T-helper 1 cell treated with Interleukin-12 subunit alpha and Interleukin-12 subunit beta and Interleukin-4 antibody, amounts not matched to agents 30 ng/mL and 1 ng/mL, for 36 hours (primary cell): ENCODE measurements around the gene PTGR3. TPM values are rescaled to one million over a fixed set of nuclear protein-coding genes. Genes with fewer than 3 reads are reported as not detected.
"Not testable (repeated sequence)": the region's sequence is repeated elsewhere in the genome, so short reads cannot be mapped to it uniquely, and the experiment has no call there.

Source experiments
- intact Hi-C: fragments of 100-400 bp; cut with micrococcal nuclease; formaldehyde crosslinking; loops from one replicate; pipeline ENCODE4 v1.15.1; 2024
- total RNA-seq: library from RNA; stranded (reverse); gene quantifications from 2 replicates; pipeline ENCODE4 v1.2.3, GENCODE V29; 2022

The PTGR3 gene
- total RNA-seq, 1 donor from 2014 or later, result 27.0 TPM

GRCh38 chr18:75204732-75205513, 4.0 kb downstream of the PTGR3 start:
- intact Hi-C loops, result no loop called here

- intact Hi-C loops, result no loop called here
Observed at GRCh38 chr18:75204269-75204731, 4.6 kb downstream of the PTGR3 start.

GRCh38 chr18:75203416-75204268, 5.3 kb downstream of the PTGR3 start:
- intact Hi-C loops, result no loop called here

- intact Hi-C loops, result no loop called here
Observed at GRCh38 chr18:75202696-75203365, 6.1 kb downstream of the PTGR3 start.

GRCh38 chr18:75201282-75202270, 7.4 kb downstream of the PTGR3 start:
- intact Hi-C loops, result no loop called here

GRCh38 chr18:75200605-75201280, 8.2 kb downstream of the PTGR3 start:
- intact Hi-C loops, result no loop called here

GRCh38 chr18:75200071-75200470, 8.9 kb downstream of the PTGR3 start:
- intact Hi-C loops, result no loop called here

GRCh38 chr18:75199327-75199726, 9.6 kb downstream of the PTGR3 start:
- intact Hi-C loops, result no loop called here

GRCh38 chr18:75198036-75198435, 10.9 kb downstream of the PTGR3 start:
- intact Hi-C loops, result no loop called here

- intact Hi-C loops, result no loop called here
Observed at GRCh38 chr18:75192899-75193298, 16.0 kb downstream of the PTGR3 start.

GRCh38 chr18:75189696-75190095, 19.2 kb downstream of the PTGR3 start:
- intact Hi-C loops, result no loop called here

- intact Hi-C loops, result not testable (repeated sequence)
Observed at GRCh38 chr18:75187702-75188101, 21.2 kb downstream of the PTGR3 start.

- intact Hi-C loops, result no loop called here
Observed at GRCh38 chr18:75185460-75185859, 23.5 kb downstream of the PTGR3 start.

- intact Hi-C loops, result no loop called here
Observed at GRCh38 chr18:75183973-75184493, 24.9 kb downstream of the PTGR3 start.

- intact Hi-C loops, result no loop called here
Observed at GRCh38 chr18:75183524-75183923, 25.4 kb downstream of the PTGR3 start.

GRCh38 chr18:75179819-75180600, 28.9 kb downstream of the PTGR3 start:
- intact Hi-C loops, result no loop called here

GRCh38 chr18:75178376-75178775, 30.6 kb downstream of the PTGR3 start:
- intact Hi-C loops, result no loop called here

GRCh38 chr18:75176849-75177248, 32.1 kb downstream of the PTGR3 start:
- intact Hi-C loops, result no loop called here

GRCh38 chr18:75173738-75174137, 35.2 kb downstream of the PTGR3 start:
- intact Hi-C loops, result no loop called here
